Measurements from ENCODE around the gene KCNK17. TPM values are rescaled to one million over a fixed set of nuclear protein-coding genes. Genes with fewer than 3 reads are reported as not detected.

Gene KCNK17
- total RNA-seq, 1 donor from 2014 or later, result not detected

- H3K9me3 Mint-ChIP-seq, result peaks cover 9% of the 10 kb centered on the region
- no peak overlapping the region for H3K27ac Mint-ChIP-seq
- peaks cover 17% of the 10 kb centered on the region for H3K27me3 Mint-ChIP-seq
- no peaks in the 10 kb centered on the region for H3K36me3 Mint-ChIP-seq (ENCODE audit: low read depth)
- intact Hi-C loops (cut with micrococcal nuclease), result no loop called here
- no peak for DNase-seq
- peaks cover 20% of the 10 kb centered on the region for H3K4me1 Mint-ChIP-seq
- no peak overlapping the region for H3K4me3 Mint-ChIP-seq
These were observed 53.3 kb downstream of the KCNK17 start for GRCh38 chr6:39260953-39261352.

- peaks cover 20% of the 10 kb centered on the region for H3K4me1 Mint-ChIP-seq
These were observed 53.8 kb downstream of the KCNK17 start for GRCh38 chr6:39260456-39260855.

GRCh38 chr6:39256294-39256940 is 57.8 kb downstream of the KCNK17 start:
- H3K4me1 Mint-ChIP-seq, result peaks cover 13% of the 10 kb centered on the region
- no peaks in the 10 kb centered on the region for H3K36me3 Mint-ChIP-seq (ENCODE audit: low read depth)
- H3K9me3 Mint-ChIP-seq, result peaks cover 8% of the 10 kb centered on the region
- H3K27me3 Mint-ChIP-seq, result peaks cover 27% of the 10 kb centered on the region
- no peak overlapping the region for H3K4me3 Mint-ChIP-seq
- DNase-seq, result no peak
- intact Hi-C loops (cut with micrococcal nuclease), result no loop called here
- peak overlapping the region; percentile 59 for H3K27ac Mint-ChIP-seq

More at GRCh38 chr6:39260456-39260855, 53.8 kb downstream of the KCNK17 start:
- intact Hi-C loops (cut with micrococcal nuclease), result no loop called here
- no peak overlapping the region for H3K4me3 Mint-ChIP-seq
- peaks cover 17% of the 10 kb centered on the region for H3K27me3 Mint-ChIP-seq
- no peak overlapping the region for H3K27ac Mint-ChIP-seq
- DNase-seq, result no peak
- H3K9me3 Mint-ChIP-seq, result peaks cover 9% of the 10 kb centered on the region
- H3K36me3 Mint-ChIP-seq (ENCODE audit: low read depth), result no peaks in the 10 kb centered on the region

- Mint-ChIP-seq H3K36me3 (ENCODE audit: low read depth) (no peaks in the 10 kb centered on the region), H3K4me3 (no peak overlapping the region), H3K4me1 (peaks cover 10% of the 10 kb centered on the region), H3K9me3 (peaks cover under 1% of the 10 kb centered on the region), H3K27ac (peak overlapping the region; percentile 22), H3K27me3 (peaks cover 27% of the 10 kb centered on the region)
- intact Hi-C loops (cut with micrococcal nuclease), result loop anchor here (1.0 kb wide), 1 partner anchor 26 kb away; the partner anchor contains the start of gene KCNK5
- DNase-seq, result no peak
These were observed 59.2 kb downstream of the KCNK17 start for GRCh38 chr6:39254999-39255535.

- Mint-ChIP-seq H3K27me3 (peaks cover 20% of the 10 kb centered on the region), H3K9me3 (no peaks in the 10 kb centered on the region), H3K4me3 (no peak overlapping the region), H3K4me1 (peaks cover 14% of the 10 kb centered on the region), H3K36me3 (ENCODE audit: low read depth) (no peaks in the 10 kb centered on the region), H3K27ac (no peak overlapping the region)
- DNase-seq, result no peak
- intact Hi-C loops (cut with micrococcal nuclease), result no loop called here
These were observed 62.8 kb downstream of the KCNK17 start for GRCh38 chr6:39251406-39251805.

GRCh38 chr6:39250507-39250906 is 63.7 kb downstream of the KCNK17 start:
- DNase-seq, result no peak
- intact Hi-C loops (cut with micrococcal nuclease), result no loop called here

GRCh38 chr6:39249278-39249677 is 64.9 kb downstream of the KCNK17 start:
- Mint-ChIP-seq H3K9me3 (no peaks in the 10 kb centered on the region), H3K27me3 (peaks cover 20% of the 10 kb centered on the region), H3K4me1 (peaks cover 7% of the 10 kb centered on the region), H3K27ac (no peak overlapping the region), H3K36me3 (ENCODE audit: low read depth) (no peaks in the 10 kb centered on the region), H3K4me3 (no peak overlapping the region)
- no peak for DNase-seq
- intact Hi-C loops (cut with micrococcal nuclease), result no loop called here

More at GRCh38 chr6:39250507-39250906, 63.7 kb downstream of the KCNK17 start:
- H3K4me3 Mint-ChIP-seq, result no peak overlapping the region
- H3K9me3 Mint-ChIP-seq, result no peaks in the 10 kb centered on the region
- H3K27me3 Mint-ChIP-seq, result peaks cover 20% of the 10 kb centered on the region
- H3K4me1 Mint-ChIP-seq, result peaks cover 11% of the 10 kb centered on the region
- H3K36me3 Mint-ChIP-seq (ENCODE audit: low read depth), result no peaks in the 10 kb centered on the region
- no peak overlapping the region for H3K27ac Mint-ChIP-seq

Other genes starting within 250 kb of the KCNK17 start
- 13.7 and 14.8 TPM in 2 replicates for gene SAYSD1, start 199.2 kb downstream of the KCNK17 start, total RNA-seq
- gene KCNK5, start 84.9 kb downstream of the KCNK17 start, total RNA-seq, result 33.8 and 35.3 TPM in 2 replicates
- not detected in 2 replicates for gene KCNK16, start 8.3 kb upstream of the KCNK17 start, total RNA-seq

Measured in activated CD4-positive, alpha-beta T cell treated with anti-CD3 and anti-CD28 coated beads, Interleukin-2, amount 10 ng/mL, durations not matched to agents 24 days and 14 days (primary cell).